HuH-7.5 (cell line): ENCODE data around the gene AIM2.
"Not testable (repeated sequence)": the region's sequence is repeated elsewhere in the genome, so short reads cannot be mapped to it uniquely, and the experiment has no call there.

ENCODE experiments used
- DNase-seq: peaks from one replicate; pipeline ENCODE4 v3.0.0; 2011; ENCODE audit warnings: low spot score

Gene AIM2, protein sequence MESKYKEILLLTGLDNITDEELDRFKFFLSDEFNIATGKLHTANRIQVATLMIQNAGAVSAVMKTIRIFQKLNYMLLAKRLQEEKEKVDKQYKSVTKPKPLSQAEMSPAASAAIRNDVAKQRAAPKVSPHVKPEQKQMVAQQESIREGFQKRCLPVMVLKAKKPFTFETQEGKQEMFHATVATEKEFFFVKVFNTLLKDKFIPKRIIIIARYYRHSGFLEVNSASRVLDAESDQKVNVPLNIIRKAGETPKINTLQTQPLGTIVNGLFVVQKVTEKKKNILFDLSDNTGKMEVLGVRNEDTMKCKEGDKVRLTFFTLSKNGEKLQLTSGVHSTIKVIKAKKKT

DNA sequence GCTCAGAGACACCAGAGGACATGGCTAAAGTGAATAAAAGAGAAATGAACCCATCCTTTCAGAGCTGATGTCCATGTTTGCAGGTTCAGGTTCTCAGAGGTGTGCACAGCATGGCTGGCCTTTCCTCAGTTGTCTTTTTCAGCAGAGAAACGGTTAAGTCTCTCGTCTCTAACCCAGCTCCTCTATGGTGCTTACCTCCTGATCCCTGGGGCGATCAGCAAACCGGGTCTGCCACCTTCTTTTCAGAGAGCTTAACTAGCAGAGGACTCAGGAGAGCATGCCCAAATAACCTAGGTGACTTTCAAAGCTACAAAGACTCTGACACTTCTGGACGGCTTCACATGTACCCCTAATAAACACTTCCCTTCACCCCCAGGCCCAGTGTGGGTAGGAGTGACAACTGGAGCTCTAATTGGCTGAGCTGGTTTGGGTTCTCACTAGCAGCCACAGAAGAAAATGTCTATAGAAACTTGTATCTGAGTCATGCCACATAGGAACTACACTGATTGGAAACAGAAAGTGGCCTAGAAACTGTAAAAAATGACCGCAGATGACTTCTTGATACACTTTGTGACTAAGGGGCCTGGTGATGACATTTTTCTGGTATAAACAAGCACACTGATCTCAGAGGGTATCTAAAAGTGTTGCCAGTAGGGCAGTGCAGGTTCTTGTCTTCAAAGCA is at the start of gene AIM2:
Gene AIM2 (minus strand): TSS at position 329 of the 682 bp plus-strand sequence. CDS start 3,267 bp downstream, outside the sequence.
- DNase-seq: no peak

DNA sequence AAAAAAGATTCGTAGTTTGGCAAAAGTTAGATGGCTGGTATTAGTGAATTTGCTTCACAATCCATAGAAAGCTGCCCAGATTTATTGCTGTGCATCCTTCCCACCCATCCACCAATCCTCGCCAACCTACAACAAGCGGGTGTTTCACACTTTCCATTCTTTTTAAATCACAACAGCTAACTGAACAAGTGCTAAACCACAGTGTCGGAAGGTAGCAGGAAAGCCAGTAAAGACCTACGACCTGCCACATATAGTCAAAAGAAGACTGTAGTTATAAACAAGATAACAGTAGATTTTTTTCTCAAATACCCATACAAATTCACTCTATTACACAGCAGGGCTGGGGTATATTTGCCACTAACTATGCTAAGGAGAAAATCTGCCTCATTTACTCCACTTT is 47.0 kb upstream of the AIM2 start:
- no peak for DNase-seq

DNA sequence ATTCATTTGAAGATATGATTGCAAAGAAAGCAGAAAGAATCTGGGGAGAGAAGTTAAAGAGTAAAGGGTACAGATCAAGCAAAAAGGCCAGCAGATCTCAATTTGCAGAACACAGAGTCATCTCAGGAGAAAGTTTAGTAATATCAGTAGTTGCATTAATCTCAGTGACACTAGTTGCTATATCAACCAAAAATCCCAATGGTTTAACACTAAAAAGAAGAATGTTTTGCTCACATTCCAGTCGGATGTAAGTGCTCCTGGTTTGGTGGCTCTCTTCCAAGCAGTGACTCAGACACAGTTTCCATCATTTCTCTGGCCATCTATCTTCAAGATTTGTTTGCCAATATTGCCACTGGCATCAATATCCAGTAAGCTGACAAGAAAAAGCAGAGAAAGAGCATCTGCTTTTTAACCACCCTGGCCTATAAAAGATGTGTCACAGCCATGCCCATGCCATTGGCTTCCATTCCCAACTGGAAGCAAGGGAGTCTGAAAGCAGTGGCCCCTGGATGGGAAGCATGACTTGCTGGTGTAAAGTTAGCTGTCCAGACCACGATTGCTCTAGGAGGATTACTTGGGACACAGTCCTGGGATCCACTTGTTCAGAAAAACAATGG is 45.5 kb upstream of the AIM2 start:
- DNase-seq: no peak

DNA sequence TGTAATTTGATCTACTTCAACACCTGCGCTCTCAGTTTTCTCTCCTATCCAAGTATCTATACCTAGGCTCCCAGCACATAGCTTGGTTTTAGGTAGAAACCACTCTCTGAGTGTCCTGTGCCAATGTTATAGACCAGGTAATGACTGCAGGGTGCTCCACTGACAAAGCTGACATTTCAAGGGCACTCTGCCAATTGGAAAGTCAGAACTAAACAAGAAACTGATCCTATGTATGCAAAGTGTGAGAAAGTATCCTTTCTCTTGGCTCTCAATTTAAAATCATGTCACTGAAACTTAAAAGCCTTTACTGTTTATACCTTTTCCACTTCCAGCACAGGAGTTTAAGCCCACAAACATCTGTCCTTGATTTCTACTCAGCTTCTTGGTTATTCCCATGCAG is 45.0 kb upstream of the AIM2 start:
- no peak for DNase-seq

DNA sequence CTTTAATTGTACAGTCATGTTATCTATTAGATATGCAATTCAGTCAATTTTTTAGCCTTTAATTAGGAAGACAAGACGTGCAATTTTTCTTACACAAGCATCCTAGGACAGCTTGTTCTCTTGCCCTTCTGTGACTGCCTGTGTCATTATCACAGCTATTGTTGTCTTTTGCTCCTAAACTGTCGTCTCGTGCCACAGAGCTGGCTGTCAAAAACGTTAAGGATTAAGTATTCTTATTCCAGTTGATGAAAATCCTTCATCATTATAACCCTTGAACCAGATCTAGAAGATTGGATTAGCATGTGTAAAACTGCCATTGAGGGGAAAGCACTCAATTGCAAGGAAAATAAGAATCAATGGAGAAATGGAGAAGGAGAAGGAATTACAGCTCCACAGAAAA is 43.8 kb upstream of the AIM2 start:
- DNase-seq: no peak

DNA sequence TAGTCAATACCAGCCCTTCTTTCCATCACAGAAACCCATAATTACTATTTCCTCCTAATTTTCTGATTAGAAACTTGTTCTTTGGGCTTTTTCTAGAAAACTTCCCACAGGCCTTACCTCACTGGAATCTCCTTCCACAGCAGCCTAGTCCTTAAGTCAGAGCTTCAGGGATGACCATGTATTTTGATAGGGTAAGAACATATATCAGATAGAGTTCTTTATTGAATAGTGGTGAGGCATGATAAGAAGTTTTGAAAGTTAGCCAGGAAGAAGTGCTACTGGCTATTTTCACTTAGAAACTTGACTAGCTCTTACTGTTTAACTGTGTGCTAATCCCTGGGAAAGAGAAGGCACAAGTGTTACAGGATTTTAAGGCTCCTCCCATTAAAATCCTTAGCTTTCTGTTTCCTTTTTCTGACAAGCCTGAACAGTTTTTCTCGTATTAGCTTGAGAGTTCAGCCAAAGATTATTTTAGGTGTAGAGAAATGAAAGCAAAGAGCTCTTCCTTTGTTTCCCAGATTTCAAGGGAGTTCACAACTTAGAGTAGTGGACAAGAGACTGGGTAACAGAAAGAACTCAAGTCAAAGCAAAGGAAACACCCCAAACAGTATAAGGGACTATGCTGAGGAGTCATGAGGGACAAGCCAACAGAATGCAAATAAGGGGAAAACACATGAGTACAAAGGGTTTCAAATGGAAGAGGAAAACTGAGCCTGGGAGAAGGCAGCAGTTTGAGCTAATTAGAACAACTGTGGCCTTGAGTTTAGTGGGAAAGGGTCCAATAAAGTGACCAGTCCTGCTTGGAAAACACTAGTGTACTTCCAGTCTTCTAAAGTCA is 37.2 kb upstream of the AIM2 start:
- no peak for DNase-seq

DNA sequence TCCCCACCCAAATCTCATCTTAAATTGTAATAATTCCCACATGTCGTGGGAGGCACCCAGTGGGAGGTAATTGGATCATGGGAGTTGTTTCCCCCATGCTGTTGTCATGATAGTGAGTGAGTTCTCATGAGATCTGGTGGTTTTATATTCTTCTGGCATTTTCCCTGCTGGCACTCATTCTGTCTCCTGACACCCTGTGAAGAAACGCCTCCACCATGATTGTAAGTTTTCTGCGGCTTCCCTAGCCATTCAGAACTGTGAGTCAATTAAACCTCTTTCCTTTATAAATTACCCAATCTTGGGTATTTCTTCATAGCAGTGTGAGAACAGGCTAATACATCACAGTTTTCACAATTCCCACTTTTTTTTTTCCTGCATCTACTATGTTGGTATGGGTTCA is 26.5 kb upstream of the AIM2 start:
- not testable (repeated sequence) for DNase-seq

DNA sequence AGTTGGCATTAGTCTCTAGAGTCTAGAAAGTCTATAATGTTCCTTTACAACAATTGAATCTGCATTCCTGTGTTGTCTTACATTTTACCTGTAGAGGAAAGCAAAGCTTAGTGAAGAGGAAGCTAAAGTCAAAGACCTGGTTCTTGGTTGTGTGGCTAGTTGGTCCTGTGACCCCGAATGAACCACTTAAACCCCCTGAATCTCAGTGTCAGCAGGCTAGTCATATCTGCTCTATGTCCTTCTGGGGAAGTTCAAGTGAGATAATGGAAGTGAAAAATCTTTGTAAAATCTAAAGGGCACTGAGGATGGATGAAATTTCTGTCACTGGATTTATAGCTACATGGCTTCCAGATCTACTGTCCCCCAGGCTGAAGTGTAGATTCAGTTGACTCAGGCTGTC is 24.0 kb upstream of the AIM2 start:
- DNase-seq: no peak

DNA sequence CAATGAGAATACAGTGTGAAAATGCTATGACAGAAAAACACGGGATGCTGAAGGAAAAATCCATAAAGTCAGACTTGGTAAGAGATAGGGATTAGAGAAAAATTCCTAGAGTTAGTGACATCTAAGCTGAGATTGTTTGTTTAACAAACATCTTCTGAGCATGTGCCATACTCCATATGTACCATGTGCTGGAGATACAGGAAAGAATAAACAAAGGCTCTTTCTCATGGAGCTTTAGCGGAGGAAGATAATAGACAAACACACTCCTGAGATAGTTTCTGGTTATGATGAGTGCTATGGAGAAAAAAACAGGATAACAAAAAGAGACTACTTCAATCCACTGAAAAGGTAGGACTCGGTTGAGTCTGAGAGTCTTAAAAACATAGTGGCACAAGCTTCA is 22.0 kb upstream of the AIM2 start:
- no peak for DNase-seq

DNA sequence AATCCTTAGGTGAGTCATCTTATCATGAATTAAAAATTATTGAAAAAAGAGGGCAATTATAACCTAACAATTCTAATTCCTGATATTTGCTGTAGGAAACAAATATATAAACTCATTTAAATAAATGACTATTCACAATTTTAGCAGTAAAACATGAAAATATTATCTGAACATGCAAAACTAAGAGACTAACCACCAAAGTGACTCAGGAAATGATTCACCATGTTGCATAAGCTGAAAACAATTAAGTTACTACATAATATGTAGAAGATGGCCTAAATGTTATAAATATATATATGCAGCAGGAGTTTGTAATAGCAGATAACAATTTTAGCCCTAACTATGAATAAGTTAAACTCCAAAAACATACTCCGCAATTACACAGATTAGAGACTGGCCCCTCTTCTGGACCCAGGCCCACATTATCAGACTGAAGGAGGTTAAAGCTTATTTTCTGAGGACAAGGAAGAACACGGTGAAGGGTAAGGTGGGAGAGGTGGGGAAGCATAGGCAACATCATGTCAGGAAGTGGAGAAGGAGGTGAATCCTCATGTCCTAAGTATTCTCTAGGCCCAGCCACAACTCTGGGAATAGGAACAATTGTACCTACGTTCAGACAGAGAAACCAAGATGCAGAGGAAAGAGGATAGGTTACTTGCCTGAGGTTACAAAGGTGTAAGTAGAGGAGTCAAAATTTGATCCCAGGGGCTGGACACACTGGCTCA is 15.6 kb upstream of the AIM2 start:
- no peak for DNase-seq

DNA sequence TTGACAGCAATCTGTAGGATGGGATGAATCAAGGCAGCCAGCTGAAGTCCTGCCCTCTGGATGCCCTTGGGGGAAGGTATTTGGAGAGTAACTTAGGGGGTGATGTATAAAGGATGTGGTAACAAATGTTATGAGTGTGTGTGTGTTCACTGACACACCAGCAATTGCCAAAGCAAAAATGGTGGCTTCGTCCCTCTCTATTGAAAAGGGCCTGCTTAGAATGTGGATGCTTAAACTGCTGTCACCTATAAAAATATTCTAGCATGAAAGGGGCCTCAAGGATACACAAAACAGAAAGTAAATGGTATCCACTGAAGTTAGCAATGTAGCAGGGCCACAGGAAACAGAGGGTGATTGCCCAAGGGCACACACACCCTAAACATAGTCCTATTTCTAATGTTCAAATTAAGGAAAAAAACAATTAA is 15.1 kb upstream of the AIM2 start:
- DNase-seq: no peak

DNA sequence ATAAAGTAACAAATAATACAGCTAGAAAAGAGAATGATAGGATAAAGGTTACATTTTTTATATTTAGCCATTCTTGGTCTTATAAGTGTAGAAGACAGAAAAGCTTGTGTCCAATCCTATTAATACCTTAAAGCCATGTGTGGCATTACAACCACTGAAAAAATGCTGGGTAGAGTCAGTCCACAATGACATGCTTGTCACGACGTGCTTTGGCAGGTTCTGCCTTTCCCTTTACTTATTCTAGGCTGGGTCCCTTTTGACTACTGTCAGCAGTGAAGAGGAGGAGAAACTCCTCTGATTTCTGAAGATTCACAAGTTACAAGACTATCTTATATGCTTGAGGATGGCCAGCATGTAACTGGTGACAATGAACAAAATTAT is 14.6 kb upstream of the AIM2 start:
- no peak for DNase-seq

DNA sequence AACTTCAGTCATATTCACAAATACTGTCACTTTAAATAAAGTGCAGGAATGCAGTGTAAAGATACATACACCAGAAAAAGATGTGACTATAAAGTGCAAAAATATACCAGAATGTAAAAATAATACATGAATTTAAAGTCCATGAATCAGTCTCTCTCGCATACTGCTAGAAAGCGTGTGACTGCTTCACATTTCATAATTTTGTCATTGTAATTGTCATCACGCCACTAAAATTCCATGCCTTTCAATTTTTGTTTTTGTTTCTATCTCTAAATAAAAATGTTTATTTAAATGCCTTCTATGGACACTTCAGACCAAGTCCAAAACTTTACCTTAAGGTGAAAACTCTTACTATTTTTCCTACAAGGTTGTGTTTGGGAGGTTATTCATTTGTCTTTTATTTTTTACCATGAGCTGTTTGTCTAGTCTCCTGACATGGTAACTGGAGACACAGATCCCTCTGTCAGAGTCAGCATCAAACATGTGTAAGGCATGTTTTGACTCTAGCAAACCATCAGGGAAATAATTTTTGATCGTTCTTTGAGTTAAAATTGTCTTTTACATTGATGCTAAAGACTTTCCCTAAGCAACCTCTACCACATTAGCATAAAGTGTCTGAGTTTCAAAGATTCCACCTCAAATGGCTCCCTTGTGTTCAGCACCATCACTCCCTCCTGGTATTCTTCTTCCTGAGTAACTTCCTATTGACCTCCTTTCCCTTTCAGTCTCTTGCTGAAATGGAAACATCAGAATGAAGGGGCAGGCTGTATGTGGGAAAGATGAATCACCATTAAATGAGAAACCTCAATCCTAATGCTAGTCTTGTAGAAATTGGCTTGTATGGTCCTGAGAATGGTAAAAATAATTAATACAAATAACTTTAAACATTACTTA is 14.0 kb upstream of the AIM2 start:
- no peak for DNase-seq

DNA sequence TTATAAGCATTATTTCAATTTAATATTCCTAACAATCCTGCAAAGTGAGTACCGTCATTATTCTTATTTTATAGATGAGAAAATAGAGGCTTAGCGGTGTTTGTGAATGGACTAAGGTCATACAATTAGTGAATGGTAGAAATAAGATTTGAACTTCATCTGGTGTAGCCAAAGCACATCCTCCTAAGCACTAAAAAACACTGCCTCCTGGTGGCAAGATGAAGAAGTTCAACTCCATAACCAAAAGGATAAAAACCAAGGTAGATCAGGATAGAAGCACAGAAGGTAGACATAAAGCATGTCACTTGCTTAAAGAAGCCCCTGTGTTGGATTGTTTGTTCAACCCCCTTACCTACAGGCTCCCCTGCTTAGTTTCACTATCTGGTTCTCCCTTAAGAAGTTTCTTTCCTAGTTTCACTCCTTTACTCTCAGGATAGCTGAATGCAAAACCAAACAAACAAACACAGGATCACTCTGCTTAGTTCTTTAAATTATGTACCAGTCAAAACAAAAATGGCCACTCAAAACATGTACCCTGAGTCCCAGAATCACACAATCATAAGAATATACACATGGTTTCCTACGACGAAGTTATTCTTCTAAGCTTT is 12.7 kb upstream of the AIM2 start:
- DNase-seq: no peak

DNA sequence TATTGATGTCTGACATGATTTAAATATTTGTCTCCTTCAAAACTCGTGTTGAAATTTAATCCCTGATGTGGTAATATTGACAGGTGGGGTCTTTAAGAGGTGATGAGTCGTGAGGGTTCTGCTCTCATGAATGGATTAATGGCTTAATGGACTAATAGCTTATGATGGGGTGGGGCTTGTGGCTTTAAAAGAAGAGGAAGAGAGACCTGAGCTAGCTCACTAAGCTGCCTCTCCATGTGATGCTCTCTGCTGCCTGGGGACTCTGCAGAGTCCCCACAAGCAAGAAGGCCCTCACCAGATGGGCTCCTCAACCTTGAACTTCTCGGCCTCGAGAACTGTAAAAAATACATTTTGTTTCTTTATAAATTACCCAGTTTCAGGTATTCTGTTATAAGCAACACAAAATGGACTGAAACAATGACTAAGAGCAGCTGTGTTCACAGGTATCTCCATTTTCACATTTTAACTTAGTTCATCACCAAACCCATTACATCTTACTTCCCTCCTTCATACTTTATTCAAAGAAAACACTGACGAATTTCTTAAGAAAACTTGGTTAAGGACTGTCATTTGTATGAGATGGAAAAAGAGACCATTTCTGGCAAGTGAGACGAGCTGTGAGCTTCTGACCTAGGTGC is 12.1 kb upstream of the AIM2 start:
- DNase-seq: no peak

DNA sequence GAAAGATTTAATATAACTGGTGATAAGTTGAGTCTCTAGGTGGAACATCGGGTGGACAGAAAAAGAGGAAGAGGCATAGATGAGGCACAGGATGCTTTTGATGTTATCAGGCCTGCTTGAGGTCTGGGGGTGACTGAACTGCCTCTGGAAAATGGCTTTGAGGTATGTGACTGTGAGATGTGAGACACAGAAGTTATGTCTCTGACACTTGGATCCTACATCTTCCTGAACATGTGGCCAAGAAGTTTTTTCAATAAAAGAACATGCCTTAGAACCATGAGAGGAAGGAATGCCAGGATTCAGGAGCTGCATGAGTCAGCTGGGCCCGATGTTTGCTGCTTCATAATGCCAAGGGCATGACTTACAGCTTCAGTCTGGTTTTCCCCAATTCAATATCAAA is 11.5 kb upstream of the AIM2 start:
- DNase-seq: no peak

DNA sequence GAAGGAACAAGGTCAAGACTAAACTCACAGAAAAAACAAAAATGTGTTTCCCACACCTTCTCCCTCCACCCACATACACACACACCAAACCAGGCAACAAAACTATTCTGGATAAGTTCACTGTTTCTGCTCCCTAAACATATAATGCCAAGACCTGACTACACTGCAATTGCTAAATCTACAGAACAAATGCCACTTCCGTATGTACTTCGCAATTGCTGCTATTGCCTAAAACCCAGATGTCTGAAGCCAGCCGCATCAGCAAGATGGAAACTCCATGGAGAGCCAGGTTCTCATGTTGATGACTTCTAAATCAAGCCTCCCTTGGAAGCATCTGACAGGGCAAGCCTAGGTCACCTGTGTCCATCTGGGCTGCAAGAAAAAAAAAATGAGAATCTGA is 8.3 kb upstream of the AIM2 start:
- no peak for DNase-seq

DNA sequence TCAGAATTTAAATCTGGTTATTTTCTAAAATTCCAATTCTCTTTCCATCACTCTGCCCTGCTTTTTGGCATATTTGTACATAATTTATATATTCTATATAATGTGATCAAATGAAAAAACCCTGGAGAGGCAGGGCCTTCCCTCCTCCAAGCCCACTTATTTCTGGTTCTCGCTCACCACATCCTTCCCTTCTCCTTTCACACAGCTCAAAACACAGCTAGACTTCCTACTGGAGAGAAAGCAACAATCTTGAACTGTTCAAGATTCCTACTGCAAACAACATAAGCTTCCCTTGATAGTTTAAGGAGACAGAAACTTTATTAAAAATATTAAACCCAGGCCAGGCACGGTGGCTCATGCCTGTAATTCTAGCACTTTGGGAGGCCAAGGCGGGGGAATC is 7.6 kb upstream of the AIM2 start:
- no peak for DNase-seq

DNA sequence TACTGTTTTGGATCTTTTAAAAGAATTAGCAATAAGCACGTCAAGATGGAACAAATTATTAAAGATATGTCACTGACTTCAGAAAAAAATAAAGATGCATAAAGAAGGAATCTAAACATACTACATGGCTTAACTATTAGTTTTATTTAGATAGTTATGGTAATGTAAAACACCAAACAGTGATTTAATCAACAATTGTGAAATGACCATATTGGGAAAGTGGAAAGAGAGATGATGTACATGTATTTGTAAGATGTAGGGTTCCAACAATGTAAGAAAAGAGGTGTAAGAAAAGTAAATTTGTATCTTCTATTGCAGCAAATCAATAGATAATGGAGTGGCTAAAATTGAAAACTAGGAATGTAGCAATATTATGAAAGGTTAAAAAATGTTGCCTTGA is 6.4 kb upstream of the AIM2 start:
- DNase-seq: no peak

DNA sequence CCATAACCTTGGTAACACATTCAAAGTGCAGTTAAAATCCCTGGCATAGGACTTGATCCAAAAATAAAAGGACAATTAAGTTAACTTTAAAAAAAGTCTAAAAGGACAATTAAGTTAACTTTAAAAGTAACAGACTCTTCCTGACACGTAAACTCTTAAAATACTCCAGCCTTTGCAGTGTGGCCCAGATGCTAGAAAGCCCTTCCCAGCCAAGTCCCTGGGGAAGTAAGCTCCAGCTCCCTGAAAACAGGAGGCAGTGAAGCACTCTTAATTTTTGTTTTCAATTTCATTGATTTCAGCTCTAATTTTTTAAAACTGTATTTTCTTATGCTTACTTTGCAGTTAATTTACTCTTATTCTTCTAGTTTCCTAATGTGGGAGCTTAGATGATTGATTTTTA is 5.1 kb upstream of the AIM2 start:
- no peak for DNase-seq
